Forelimb muscle (tissue), 1 donor: ENCODE measurements around the gene SNX9. TPM values are rescaled to one million over a fixed set of nuclear protein-coding genes. Genes with fewer than 3 reads are reported as not detected.
"Not testable (repeated sequence)": the region's sequence is repeated elsewhere in the genome, so short reads cannot be mapped to it uniquely, and the experiment has no call there.

ENCODE experiments used
- DNase-seq: peaks from one replicate; pipeline ENCODE4 v3.0.0-alpha.2; 2013; ENCODE audit warnings: low read depth
- polyA plus RNA-seq: library from polyadenylated mRNA; unstranded; fragments of 120-200 nt; gene quantifications from one replicate; pipeline ENCODE4 v1.2.1, GENCODE V29; 2013; ENCODE audit not compliant: insufficient read length

The SNX9 gene
- polyA plus RNA-seq, 1 donor = 19.8 TPM

DNA sequence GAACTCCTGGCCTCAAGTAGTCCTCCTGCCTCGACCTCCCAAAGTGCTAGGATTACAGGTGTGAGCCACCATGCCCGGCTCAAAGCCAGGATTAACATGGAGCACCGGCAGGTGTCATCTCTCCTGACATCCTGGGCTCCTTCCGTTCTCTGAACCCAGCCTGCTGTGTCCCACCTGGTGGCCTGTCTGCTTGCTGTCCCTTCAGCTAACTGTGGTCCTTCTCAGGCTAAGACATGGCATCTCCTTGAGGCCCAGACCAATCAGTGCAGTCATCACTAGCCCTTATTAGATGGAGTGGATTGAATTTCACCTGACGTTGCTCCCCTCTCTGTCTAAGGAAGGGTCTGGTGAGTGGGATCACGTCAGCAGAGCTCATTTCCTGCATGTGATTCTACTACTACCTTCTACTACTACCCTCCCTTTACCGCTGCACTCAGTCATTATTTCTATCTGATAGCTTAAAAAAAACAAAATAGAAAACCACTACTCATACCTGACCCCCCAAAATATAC, 130.6 kb downstream of the SNX9 start:
- no peak for DNase-seq

DNA sequence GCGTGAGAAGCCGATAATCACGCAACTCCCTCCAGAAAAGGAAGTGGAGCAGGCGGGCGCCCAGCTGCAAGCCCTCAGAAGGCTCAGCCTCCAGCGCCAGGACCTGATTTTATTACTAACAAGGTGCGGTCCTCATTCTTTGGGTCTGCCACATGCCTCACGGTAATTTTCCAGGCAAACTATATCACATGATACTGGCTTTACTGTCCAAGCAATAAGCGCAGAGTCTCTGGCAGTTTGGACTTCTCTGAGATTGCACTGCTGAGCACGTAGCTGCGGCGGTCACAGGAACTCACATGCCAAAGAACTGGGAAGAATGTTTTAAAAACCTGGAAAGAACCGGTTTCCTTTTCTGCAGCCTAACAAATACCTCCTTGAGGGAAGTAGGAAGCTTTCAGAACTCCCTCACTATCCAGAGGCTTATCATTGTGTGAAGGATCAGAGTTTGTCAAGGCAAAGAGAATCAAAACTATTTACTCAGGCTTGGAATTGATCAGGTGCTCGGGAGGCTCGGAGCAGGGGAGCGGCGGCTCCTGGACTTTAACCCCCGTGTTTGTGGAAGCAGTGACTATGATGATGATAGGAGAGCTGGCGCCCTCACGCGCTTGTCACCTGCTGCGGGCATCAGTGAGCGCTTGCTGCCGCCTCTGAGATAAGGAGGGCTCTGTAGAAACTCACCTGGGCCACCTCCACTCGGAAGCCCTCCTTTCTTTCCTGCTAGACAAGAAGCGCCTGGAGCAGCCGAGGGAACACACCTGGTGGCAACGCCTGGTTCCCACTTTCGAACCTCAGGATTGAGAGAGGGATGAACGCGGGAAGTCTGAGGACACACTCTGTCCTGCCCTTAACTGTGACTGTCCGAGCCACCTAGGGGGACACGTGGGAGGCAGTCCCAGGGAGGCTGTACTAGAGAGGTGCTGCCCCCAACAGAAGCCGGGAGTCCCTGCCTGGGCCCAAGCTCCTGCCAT, 131.4 kb downstream of the SNX9 start:
- DNase-seq = peak; percentile 32

DNA sequence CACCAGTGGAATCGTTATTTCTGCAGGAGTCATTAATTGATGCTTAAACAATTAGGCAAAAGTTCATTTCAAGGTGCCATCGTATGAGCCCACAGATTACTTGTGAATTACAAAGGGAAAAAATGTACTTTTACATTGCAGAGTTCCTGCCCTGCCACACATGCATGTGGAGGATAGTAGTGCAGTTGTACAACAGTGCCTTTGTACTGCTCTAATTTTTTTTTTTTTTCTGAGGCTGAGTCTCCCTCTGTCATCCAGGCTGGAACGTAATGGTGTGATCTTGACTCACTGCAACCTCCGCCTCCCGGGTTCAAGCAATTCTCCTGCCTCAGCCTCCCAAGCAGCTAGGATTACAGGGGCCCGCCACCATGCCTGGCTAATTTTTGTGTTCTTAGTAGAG, 132.6 kb downstream of the SNX9 start:
- DNase-seq = no peak

DNA sequence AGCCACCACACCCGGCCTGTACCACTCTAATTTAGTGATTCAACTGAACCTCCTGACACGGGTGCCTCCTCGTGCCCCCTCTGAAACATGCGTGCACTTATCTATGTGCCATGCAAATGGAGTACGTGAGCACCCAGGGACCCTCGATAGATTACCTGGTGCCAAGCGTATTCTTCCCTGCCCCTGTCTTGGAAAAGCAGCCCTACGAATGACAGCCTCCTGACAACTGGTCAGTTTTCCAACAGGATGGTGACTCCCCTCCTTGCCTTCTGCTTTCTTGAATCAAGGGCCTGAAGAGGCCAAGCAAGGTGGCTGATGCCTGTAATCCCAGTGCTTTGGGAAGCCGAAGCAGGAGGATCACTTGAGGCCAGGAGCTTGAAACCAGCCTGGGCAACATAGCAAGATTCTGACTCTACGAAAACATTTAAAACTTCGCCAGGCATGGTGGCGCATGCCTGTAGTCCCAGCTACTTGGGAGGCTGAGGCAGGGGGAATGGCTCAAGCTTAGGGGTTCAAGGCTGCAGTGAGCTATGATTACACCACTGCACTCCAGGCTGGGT, 133.2 kb downstream of the SNX9 start:
- DNase-seq = no peak

DNA sequence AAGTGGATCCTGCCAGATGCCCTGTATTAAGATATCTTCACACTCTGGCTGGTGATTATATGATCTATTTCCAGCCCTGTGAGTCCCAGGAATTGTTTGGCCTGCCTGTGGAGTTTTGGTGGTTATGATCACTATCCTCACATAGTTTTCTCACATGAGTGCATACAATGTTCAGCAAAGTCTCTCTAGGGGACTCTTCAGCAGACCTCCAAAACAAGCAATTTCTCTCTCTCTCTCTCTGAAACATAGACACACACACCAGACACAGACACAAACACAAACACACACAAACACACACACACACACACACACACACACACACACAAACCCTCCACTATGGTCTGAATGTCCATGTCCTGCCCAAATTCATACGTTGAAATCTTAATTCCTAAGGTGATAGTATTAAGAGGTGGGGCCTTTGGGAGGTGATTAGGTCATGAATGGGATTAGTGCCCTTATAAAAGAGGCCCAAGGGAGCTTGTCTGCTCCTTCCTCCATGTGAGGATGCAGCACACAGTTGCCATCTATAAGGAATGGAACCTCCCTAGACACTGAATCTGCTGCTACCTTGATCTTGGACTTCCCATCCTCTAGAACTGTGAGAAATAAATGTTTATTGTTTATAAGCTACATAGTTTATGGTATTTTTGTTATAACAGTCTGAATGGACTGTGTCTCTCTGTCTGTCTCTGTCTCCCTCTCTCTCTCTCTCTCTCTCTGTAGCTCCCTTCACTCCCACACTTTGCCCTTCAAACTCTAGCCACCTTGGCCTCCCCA, 136.6 kb downstream of the SNX9 start:
- DNase-seq = no peak

DNA sequence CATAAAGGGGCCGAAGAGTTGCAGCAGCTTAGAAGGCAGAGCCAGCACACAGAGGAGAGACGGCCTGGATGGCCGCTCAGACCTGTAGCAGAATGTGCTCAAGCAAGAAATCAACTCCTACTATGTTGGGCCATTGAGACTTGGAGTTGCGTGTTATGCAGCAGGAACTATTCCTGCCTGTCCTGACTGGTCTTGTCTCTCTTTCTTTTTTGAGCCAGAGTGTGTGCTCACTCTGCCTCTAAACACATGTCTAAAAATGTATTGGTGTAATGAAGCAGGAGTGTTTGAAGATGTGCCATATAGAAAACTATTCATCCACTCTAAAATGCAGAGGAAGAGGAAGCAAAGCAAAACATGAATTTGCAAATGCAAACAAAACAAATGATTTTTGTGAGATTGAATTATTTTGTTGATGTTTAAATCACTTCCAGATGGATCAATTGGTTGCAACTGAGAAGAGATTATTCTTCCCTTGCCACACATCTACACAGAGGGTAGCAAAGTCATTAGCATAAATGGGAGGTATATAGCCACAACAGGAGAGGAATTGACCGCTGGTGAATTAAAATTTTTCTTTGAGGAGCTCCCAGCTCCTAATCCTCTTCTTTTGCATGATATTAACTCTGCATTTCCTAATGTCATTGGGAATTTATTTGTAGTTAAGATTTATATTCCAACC, 138.2 kb downstream of the SNX9 start:
- DNase-seq = no peak

DNA sequence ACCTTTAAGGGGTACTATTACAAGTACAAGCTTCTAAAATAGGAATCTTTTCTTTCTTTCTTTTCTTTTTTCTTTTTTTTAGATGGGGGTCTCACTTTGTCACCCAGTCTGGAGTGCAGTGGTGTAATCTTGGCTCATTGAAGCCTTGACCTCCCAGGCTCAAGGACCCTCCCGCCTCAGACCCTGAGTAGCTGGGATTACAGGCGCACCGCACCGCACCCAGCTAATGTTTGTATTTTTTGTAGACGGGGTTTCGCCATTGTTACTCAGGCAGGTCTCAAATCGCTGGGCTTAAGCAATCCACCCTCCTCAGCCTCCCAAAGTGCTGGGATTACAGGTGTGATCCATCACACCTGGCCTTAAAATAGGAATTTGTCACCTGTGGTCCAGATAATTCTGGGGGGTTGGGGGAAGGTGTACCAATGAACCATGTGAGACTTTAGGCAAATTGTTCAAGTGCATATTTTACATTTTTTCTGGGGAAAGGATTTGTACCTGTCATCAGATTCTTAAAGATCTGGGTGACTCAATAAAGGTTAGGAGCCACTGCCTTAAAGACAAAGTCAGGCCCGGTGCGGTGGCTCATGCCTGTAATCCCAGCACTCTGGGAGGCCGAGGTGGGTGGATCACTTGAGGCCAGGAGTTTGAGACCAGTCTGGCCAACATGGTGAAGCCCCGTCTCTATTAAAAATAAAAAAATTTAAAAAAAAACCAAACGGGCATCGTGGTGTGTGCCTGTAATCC, 139.0 kb downstream of the SNX9 start:
- no peak for DNase-seq

DNA sequence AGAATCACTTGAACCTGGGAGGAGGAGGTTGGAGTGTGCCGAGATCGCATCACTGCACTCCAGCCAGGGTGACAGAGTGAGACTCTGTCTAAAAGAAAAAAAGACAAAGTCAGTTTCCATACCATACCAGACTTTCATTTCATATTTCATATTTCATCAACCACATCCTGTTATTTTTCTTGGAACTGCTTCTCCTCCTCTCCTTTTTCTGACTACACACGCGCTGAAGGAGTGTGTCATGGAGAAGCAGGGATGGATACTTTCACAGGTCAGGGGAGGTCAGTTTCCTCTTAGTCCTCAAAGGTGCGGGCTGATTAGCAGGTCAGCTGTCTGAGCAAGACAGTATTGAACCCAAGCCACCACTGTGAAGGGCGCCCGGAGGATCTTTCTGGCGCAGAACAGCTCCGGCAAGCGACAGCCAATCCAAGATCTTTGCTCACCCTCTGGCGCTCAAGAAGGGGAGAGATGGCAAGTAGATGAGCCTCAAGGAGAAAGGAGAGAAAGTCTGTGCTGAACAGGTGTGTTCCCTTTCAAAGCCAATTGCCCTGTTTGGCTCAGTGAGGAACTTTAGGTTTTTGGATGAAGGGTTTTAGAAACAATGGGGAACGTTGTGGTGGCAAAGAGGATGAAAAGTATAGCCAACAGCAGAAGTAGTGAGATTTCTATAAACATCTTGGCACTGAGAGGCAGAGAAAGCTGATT, 139.7 kb downstream of the SNX9 start:
- DNase-seq = no peak

DNA sequence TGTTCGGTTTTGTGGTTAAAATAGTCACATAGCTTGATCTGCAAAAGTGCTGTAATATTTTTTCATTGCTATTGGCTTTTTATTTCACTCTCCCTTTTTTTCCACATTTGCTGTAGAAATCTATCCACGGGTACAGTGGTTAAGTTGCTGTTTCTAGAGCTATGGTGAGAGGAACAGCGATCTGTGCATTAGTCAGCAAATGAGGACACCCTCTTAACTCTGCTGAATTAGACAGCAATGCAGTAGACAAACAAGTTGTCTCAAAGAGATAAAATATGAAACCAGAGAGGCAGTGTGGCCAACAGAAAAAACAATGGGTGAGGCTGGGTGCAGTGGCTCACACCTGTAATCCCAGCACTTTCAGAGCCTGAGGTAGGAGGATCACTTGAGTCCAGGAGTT, 141.1 kb downstream of the SNX9 start:
- no peak for DNase-seq

DNA sequence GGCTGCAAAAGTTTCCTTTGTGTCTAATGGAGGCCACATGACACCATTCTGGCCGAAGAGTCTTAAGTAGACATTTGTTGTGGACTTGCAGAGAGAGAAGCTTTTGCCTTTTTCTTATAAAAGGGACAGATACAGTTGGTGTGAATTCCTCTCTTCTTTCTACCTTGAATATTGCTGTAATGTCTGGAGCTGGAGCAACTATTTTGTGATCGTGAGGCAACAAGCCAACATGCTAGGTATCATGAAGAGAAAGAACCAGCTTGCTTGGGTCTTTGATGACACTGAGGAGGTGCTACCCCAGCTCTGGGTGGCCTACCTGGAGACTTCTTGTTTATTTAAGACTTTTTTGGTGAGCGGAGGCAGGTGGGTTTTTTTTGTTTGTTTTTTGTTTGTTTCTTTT, 142.3 kb downstream of the SNX9 start:
- DNase-seq = no peak

DNA sequence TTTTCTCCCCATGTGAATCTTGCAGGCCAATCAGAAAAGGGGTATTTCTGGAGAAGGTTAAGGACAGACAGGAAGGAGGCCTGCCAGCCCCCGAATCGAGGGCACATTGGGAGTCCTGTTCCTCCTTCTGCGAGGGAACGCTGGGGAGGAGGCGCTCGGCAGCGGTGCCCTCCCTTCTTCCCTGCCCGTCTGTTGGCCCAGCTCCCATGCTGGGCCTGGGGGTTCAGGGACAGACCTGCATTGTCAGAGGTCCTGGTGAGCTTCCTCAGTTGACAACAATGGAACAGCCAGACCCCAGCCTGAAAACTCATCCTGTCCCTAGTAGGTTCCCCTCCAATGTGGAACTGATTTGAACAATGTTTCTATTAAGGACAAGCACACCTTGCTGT, 143.5 kb downstream of the SNX9 start:
- DNase-seq = no peak

DNA sequence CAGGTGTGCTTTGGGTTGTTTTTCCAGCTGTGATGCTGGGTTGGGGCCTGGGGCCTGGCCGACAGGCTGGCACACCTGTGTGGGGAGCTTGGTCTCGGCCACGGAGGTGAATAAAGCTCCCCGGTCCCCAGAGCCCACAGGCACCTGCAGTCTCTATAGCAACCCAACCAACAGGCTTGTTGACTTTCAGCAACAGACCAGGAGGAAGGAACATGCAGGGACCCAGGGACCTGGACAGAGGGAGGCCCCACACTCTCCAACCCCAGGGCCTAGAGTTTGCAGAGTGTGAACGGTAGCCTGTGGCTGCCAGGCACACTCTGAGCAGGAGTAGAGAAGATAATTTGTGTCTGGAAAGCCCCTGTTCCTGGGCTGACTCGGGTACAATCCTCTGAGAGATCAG, 144.0 kb downstream of the SNX9 start:
- no peak for DNase-seq

DNA sequence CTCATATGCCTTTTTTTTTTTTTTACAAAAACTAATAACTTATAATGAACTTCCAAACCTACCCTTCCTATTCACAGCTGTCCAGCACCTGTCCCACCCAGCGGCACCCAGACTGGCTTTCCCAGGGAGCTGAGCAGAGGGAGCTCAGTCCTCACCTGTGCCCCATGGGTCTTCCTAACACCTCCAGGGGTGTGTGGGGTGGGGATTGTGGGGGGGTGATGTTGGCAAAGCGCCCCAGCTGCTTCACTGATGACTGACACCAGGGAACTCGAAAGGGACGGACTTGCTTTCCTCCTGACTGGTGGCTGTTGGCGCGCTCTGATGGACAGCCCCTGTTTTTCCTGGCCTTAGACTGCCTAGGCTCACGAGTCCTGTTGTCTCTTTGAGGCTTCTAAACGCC, 144.4 kb downstream of the SNX9 start:
- no peak for DNase-seq

DNA sequence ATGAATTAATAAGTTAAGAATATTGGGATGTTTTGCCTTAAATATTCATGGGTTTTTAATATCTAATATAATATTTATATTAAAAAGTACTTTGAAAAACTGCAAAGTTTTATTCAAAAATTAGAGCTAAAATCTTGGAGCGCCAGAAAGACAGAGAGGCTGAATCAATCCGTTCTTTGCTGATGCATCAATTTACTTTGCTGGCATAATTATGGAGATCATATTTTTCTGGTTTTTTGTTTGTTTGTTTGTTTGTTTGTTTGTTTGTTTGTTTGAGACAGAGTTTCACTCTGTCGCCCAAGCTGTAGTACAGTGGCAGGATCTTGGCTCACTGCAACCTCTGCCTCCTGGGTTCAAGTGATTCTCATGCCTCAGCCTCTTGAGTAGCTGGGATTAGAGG, 149.1 kb downstream of the SNX9 start:
- DNase-seq = not testable (repeated sequence)

DNA sequence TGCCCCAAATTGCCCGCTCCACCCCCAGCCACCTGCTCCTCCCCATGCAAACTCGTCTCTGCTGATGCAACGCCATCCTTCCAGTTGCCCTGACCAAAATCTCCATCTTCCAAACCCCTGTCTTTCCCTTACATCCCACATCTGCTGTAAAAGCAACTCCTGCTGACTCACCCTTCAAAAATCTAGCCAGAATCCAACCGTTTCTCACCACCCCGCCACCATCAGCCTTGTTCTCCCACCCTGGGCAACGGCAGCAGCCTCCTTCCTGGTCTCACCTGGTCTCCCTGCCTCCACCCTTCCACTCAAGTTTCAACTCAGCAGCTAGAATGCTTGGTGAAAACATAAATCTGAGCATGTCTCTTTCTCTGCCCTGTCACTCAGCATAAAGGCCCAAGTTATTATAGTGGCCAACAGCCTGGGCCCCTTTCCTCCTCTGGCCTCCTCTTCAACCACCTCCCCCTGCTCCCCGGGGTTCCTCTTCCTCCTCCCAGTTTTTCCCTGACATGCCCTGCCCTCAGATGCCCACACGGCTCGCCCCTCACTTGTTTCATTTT, 151.4 kb downstream of the SNX9 start:
- no peak for DNase-seq

DNA sequence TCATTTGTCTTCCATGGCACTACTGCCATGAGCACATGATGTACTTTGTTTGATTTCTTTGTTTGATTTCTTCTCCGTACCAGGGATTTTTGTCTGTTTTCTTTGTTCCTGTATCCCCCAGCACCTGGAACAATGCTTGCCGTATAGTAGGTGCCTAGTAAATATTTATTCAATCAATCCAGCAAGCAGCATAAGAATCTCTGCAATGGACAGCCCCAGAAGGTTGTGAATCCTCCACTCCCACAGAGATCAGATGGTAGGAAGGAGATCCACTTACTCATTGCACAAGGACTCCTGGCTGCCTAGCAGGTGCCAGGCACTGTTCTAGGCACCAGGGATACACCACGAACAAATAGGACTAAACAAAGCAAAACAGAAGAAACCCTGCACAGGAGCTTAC, 151.9 kb downstream of the SNX9 start:
- DNase-seq = no peak

DNA sequence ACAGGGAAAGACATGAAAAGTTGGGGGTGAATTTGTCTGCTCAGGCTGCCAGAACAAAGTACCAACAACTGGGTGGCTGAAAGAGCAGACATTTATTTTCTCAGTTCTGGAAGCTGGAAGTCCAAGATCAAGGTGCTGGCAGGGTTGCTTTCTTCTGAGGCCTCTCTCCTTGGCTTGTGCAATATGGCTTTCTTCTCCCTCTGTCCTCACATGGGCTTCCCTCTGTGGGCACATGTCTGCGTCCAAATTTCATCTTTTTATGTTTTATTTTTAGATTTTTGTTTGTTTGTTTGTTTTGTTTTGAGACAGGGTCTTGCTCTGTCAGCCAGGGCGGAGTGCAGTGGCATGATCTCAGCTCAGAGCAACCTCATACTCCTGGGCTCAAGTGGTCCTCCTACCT, 152.4 kb downstream of the SNX9 start:
- DNase-seq = no peak

DNA sequence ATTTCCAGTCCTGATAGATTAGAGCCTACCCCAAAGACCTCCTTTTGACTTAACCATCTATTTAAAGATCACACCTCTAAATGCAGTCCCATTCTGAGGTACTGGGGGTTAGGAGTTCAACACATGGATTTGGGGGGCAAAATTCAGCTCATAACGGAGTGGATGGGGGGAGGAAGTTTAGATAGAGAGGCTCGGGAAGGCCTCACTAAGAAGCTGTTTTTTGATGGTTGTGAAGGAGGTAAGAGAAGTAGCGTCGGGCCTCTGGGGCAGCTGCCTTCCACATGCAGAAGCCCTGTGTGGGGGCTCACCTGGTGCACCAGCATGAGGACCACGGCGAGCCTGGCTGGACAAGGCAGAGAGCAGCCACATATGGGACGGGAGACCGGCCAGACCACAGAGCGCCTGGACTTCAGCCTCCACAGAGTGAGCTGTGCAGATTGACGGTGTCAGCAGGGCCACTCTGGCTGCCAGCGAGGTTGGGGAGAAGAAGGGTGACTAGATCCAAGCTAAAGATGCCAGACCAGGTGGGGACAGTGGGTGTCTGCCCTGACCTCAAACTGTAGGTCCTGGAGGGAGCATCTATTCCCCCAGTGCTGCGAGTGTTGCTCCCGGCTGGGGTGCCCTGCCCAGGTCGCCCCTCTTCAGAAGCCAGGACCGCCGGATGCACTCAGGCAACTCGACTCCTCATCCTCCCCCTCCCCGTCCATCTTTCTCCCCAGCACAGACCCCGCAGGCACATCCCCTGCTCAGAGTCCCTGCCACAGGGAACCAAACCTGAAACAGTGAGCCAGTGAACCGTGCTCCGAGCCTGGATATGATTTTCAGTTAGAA, 153.5 kb downstream of the SNX9 start:
- no peak for DNase-seq

DNA sequence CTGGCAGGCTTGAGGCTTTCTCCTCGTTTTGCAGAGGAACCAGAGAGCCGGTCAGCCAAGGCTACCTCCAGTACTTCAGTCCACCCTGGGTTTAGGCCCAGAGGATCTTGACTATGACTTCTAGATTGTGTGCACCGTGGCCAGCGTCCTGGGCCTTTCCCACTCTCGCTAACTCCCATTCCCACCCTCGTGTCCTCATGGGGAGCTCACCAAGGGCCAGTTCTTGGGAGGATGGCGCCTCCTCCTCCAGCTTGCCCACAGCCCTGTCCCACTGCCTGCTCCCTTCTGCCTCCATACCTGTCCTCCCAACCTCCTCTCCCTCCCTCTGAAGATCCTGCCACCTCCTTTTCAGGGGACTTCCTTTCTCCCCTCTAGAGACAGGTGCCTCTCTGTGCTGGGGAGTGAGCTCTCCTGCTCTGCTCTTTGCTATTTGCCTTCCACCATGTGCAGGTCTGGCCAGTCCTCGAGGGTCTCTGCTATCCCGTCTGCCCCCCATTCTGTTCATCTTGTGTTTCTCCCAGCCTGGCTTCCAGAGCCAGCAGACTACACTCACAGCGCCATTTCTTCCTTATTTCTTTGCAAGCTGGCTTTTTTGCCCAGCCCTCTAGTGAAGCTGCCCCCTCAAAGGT, 154.2 kb downstream of the SNX9 start:
- no peak for DNase-seq
